Psoas muscle (tissue), 8 donors: ENCODE results near the gene NUP205. TPM values are rescaled to one million over a fixed set of nuclear protein-coding genes. Genes with fewer than 3 reads are reported as not detected.

Source experiments
- ATAC-seq, 4 donors: fragments of 200-7000 bp; cut with Tn5 transposase; one replicate each; pipeline ENCODE4 v1.9.1; 2020; ENCODE audit warnings: moderate library complexity in 3 of 4, mild to moderate bottlenecking in 2 of 4
- DNase-seq, 2 donors: peaks; one replicate each; pipeline ENCODE4 v3.0.0-alpha.2; 2020
- H3K27ac ChIP-seq: fragments of 200-600 bp; one replicate; pipeline ENCODE4 v1.8.0; 2022
- H3K27me3 ChIP-seq, 3 donors: fragments of 200-600 bp in 1 of 3; one replicate each; pipeline versions ENCODE4 v1.6.1 to v1.8.0; 2013 to 2022; ENCODE audit warnings: low read length in 2 of 3, mild to moderate bottlenecking in 2 of 3, moderate library complexity in 1 of 3; ENCODE audit not compliant: insufficient read depth in 3 of 3
- H3K36me3 ChIP-seq, 2 donors: fragments of 200-600 bp in 1 of 2; one replicate each; pipeline versions ENCODE4 v1.6.1 to v1.8.0; 2013 to 2022; ENCODE audit warnings: low read depth in 1 of 2, mild to moderate bottlenecking in 1 of 2, moderate library complexity in 1 of 2; ENCODE audit not compliant: insufficient read depth in 1 of 2
- H3K4me1 ChIP-seq: fragments of 200-600 bp; one replicate; pipeline ENCODE4 v1.8.0; 2022
- H3K4me3 ChIP-seq: fragments of 200-600 bp; one replicate; pipeline ENCODE4 v1.8.0; 2022; ENCODE audit warnings: mild to moderate bottlenecking
- H3K9me3 ChIP-seq: fragments of 200-600 bp; one replicate; pipeline ENCODE4 v1.8.0; 2022
- WGBS, 3 donors: extraction: QIAGEN DNeasy Blood & Tissue Kit; methylation state at CpG; one replicate each; pipeline versions ENCODE4 v1.1.6 to v1.1.7; 2013; 5-methylcytosine and 5-hydroxymethylcytosine counted together
- intact Hi-C, 2 donors: fragments of 100-400 bp; cut with DNase I; formaldehyde crosslinking; loops; one replicate each; pipeline versions ENCODE4 v1.11.0 to v1.14.2; 2022
- polyA plus RNA-seq, 3 donors: library from polyadenylated mRNA; stranded (reverse); fragments of 200-250 nt; gene quantifications; one replicate each; pipeline ENCODE4 v1.2.3, GENCODE V29; 2013
- total RNA-seq, 4 donors: library from RNA; stranded (reverse); fragmentation: NEBNext Ultra II Directional in 2 of 4; extraction: Animal tissue kit (Norgen Biotek cat#: 25700) in 2 of 4; gene quantifications; one replicate each; pipeline versions ENCODE4 v1.2.1 to v1.2.4, GENCODE V29; 2021 to 2023
- TF ChIP-seq, protein P1 (sequence below): fragments of 200-600 bp; IDR thresholded peaks from one replicate; pipeline ENCODE4 v1.8.0; 2022; ENCODE audit warnings: antibody characterized with exemption
- donor health status: healthy with polysubstance abuse.
- donor health status: DM: no; HTN: no; CAD: no; lungs with moderate emphysema.
- donor health status: Bipolar disorder and iron deficiency.
- donor health status: healthy.
- donor health status: DM: yes; HTN: yes; CAD: no.
- donor health status: DM: no; HTN: no; CAD: no.
- donor health status: DM: no; HTN: no; CAD: no.
- donor health status: DM: yes; HTN: yes; CAD: no.

Gene NUP205
- total and polyA plus RNA-seq, 7 donors = 15.7 to 22.7 (median 19.5) TPM

DNA sequence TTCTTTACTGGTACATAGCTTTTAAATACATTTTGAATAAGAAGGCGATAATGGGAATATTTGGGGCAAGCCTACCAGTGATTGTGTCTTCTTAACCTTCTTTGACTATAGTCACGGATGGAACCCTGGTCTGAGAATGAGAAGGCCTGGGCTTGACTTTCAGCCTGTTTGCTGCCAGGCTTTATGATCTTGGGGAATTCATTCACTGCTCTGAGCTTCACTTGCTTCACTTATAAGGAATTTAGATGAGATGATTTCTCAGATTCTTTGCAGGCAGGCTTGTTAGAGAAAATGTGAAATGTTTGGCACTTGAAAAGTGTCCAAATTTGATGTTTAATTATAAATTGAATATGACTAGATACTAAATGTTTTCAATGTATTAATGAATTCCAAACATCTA, 42.5 kb downstream of the NUP205 start:
- WGBS, 3 donors = 76 to 96% (median 95%) methylated on average over 2 of the region's 2 CpGs
- Histone ChIP-seq H3K4me3 (no peak overlapping the region), H3K27me3 (no peaks in the 10 kb centered on the region), H3K27ac (no peak overlapping the region), H3K36me3 (peaks cover 7 to 79% of the 10 kb centered on the region in 2 donors), H3K9me3 (no peaks in the 10 kb centered on the region), H3K4me1 (no peaks in the 10 kb centered on the region)
- ATAC-seq (no peak), DNase-seq (no peak)
- TF ChIP-seq, protein P1, sequence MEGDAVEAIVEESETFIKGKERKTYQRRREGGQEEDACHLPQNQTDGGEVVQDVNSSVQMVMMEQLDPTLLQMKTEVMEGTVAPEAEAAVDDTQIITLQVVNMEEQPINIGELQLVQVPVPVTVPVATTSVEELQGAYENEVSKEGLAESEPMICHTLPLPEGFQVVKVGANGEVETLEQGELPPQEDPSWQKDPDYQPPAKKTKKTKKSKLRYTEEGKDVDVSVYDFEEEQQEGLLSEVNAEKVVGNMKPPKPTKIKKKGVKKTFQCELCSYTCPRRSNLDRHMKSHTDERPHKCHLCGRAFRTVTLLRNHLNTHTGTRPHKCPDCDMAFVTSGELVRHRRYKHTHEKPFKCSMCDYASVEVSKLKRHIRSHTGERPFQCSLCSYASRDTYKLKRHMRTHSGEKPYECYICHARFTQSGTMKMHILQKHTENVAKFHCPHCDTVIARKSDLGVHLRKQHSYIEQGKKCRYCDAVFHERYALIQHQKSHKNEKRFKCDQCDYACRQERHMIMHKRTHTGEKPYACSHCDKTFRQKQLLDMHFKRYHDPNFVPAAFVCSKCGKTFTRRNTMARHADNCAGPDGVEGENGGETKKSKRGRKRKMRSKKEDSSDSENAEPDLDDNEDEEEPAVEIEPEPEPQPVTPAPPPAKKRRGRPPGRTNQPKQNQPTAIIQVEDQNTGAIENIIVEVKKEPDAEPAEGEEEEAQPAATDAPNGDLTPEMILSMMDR = no peak
- intact Hi-C loops = no loop called here

DNA sequence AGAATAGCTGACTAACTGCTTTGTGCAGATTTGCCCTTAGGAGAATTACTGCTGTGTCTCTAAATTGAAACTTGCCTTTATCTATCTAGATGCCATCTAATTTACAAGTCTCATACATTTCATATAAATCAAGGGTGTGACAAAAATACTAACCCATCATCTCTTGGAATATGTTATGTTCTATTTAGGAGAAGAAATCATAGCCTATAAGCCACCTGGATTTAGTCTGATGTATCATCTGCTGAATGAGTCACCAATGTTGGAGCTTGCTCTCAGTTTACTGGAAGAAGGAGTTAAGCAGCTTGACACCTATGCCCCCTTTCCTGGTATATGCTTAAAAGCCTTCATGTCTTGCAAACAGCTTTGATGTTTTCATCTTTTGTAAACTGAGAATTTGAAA, 43.5 kb downstream of the NUP205 start:
- Histone ChIP-seq H3K36me3 (peaks cover 7 to 79% of the 10 kb centered on the region in 2 donors), H3K4me1 (no peaks in the 10 kb centered on the region), H3K27ac (no peak overlapping the region), H3K4me3 (no peak overlapping the region), H3K27me3 (no peaks in the 10 kb centered on the region), H3K9me3 (no peaks in the 10 kb centered on the region)
- ATAC-seq (peak; percentile 44 to 88 (median 67)), DNase-seq (no peak)
- intact Hi-C loops = no loop called here
- TF ChIP-seq, protein P1 = no peak

DNA sequence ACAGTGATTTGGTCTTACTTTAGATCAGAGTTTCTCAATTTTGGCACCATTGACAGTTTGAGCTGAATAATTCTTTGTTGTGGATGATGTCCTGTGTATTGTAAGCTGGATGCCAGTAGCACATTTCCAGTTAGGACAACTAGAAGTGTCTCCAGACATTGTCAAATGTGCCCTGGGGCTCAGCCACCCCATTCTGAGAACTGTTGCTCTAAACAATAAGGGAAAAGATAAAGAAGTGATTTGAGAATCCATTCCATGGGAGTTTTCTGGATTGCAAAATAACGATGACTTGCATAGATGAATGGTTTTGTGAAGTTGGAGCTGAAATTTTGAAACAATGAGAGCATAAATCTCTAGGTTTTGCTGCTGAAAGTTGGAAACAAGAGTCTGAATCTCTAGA, 44.6 kb downstream of the NUP205 start:
- Histone ChIP-seq H3K27ac (no peak overlapping the region), H3K4me3 (no peak overlapping the region), H3K36me3 (peaks cover 10 to 83% of the 10 kb centered on the region in 2 donors), H3K9me3 (no peaks in the 10 kb centered on the region), H3K4me1 (no peaks in the 10 kb centered on the region), H3K27me3 (no peaks in the 10 kb centered on the region)
- WGBS, 3 donors = 85 to 93% (median 85%) methylated on average over 1 of the region's 1 CpG
- ATAC-seq = no peak
- intact Hi-C loops = no loop called here
- no peak for DNase-seq
- TF ChIP-seq, protein P1 = no peak

- intact Hi-C loops = loop anchor here in 1 of 2 donors (5.0 kb wide), 1 partner anchor 39 kb away; no protein-coding TSS in a partner anchor
- peaks cover 0 to 88% of the 10 kb centered on the region in 2 donors for H3K36me3 ChIP-seq
- H3K4me1 ChIP-seq = no peaks in the 10 kb centered on the region
- H3K27ac ChIP-seq = no peak overlapping the region
- ATAC-seq (no peak), DNase-seq (no peak)
- no peak overlapping the region for H3K4me3 ChIP-seq
- no peaks in the 10 kb centered on the region for H3K27me3 ChIP-seq
- TF ChIP-seq, protein P1 = no peak
- WGBS, 3 donors = 98 to 100% (median 100%) methylated on average over 1 of the region's 1 CpG
- H3K9me3 ChIP-seq = no peaks in the 10 kb centered on the region
Observed at GRCh38 chr7:135616136-135616535, 58.4 kb downstream of the NUP205 start.

DNA sequence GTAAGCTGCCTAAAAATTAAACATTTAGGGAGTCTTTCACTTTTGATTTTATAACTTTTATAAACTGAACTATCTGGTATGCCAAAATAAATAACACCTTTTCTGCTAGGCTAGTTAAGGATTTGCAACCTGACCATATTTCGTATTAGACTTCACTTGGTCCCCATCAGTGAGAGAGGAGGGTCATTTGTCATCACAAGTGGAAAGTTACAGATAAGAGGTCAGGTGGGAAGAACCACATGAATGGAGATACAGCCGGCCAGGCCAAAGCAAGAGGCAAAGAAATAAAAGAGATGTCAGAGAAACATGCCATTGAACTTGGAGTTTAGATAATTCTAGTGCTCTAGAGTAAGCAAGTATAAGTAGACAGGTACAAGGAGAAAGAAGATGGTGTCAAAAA, 60.1 kb downstream of the NUP205 start:
- H3K36me3 ChIP-seq = peaks cover 0 to 91% of the 10 kb centered on the region in 2 donors
- no peak for ATAC-seq
- H3K4me3 ChIP-seq = no peak overlapping the region
- 69 to 93% (median 73%) methylated on average over 2 of the region's 2 CpGs for WGBS, 3 donors
- no peak overlapping the region for H3K27ac ChIP-seq
- no peaks in the 10 kb centered on the region for H3K4me1 ChIP-seq
- DNase-seq = no peak
- H3K27me3 ChIP-seq = no peaks in the 10 kb centered on the region
- no peaks in the 10 kb centered on the region for H3K9me3 ChIP-seq
- TF ChIP-seq, protein P1 = no peak
- intact Hi-C loops = loop anchor here in 1 of 2 donors (5.0 kb wide), 1 partner anchor 40 kb away; no protein-coding TSS in a partner anchor
